Right lung (tissue), 5 donors: ENCODE measurements around the gene TBRG4. TPM values are rescaled to one million over a fixed set of nuclear protein-coding genes. Genes with fewer than 3 reads are reported as not detected.
"Not testable (repeated sequence)": the region's sequence is repeated elsewhere in the genome, so short reads cannot be mapped to it uniquely, and the experiment has no call there.

Source experiments
- DNase-seq, 2 donors: peaks; one replicate each; pipeline ENCODE4 v3.0.0-alpha.2; 2013
- polyA plus RNA-seq, 5 donors: library from polyadenylated mRNA; unstranded; fragments of 120-200 nt; gene quantifications; one replicate each; pipeline versions ENCODE4 v1.2.1 to v1.2.3, GENCODE V29; 2013; ENCODE audit warnings: inconsistent platforms in 1 of 5, low replicate concordance in 1 of 5; ENCODE audit not compliant: insufficient read length in 5 of 5, insufficient read depth in 1 of 5

The TBRG4 gene
- polyA plus RNA-seq, 5 donors, result 36.7 to 51.1 (median 44.9) TPM

- DNase-seq, result no peak
Measured at GRCh38 chr7:45119550-45119949, 8.1 kb upstream of the TBRG4 start.

DNA sequence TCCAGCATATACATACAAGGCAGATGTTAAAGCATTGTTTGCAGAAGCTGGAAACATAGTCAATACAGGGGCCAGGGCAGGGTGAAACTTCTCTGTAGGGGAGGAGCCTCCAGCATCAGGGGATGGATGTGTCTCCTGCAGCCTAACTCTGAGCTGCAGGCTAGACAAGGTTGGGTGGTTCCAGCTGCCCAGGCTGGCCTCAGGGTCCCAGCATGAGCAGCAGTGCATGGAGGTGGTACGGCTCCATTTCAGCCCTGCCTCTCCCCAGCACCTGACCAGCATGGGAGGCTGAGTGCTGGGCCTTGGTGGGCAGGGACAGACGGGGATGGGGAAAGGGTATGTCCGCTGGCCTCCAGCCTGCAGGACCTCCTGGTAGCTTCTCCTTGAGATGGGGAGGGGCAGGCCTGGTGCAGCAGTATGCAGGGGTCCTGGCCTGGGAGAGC is 7.4 kb upstream of the TBRG4 start:
- DNase-seq, result no peak

- DNase-seq, result no peak
Measured at GRCh38 chr7:45118292-45118691, 6.8 kb upstream of the TBRG4 start.

DNA sequence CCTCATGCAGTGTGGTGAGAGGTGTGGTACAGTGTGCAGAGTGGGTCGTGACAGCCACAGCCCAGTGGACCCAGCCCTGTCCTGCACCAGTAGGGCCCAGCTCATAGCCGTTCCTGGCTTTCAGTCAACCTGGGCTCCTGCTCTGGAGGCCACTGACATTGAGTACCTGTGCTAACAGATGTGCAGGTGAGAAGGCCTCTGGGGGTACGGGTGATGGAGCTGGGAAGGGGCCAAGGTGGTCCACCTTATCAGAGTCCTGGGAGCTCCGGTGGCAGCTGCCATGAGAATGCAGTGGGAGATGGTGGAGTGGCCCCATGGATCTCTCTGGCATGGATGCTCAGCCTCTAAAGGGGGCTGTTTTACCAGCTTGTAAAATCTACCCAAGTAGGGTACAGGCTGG is 6.1 kb upstream of the TBRG4 start:
- DNase-seq, result no peak

DNA sequence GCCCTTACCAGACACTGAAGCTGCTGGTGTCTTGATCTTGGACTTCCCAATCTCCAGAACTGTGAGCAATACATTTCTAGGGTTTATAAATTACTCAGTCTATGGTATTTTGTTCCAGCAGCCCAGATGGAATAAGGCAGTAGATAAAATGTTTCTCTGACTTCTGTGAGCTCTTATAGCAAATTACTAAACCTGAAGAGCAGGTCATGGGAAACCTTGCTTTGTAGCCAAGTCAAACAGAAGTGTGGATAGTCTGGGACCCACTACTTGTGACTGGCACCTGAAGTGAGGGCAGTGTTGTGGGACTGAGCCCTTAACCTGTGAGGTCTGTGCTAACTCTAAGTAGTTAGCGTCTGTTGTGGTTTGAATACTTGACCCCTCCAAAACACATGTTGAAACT is 4.6 kb upstream of the TBRG4 start:
- no peak for DNase-seq

DNA sequence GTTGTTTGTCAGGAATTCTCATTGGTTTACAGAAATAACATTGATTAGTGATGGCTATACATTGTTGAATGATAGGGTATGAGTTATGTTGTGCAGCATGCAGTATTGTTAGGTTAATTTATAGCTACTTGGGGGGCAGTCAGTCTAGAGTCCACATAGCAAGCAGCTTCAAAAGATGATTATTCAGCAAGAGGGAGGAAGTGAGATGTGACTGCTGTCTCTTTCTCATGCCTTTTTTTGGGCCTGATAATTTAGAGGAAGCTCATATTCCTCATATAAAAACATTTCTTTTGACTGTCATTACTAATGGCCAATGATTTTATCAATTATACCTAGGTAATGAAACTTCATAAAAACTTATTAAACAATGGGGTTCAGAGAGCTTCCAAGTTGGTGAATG is 3.4 kb upstream of the TBRG4 start:
- no peak for DNase-seq

DNA sequence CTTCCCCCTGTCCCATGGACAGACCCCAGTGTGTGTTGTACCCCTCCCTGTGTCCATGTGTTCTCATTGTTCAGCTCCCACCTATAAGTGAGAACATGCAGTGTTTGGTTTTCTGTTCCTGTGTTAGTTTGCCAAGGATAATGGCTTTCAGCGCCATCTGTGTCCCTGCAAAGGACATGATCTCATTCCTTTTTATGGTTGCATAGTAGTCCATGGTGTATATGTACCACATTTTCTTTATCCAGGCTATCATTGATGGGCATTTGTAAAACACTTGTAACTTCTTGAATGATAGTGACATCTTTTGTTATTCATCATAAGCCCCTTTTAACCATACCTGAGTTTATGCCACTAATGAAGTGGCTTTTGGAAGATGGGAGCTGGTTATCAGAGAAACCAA is 2.8 kb upstream of the TBRG4 start:
- DNase-seq, result not testable (repeated sequence)

DNA sequence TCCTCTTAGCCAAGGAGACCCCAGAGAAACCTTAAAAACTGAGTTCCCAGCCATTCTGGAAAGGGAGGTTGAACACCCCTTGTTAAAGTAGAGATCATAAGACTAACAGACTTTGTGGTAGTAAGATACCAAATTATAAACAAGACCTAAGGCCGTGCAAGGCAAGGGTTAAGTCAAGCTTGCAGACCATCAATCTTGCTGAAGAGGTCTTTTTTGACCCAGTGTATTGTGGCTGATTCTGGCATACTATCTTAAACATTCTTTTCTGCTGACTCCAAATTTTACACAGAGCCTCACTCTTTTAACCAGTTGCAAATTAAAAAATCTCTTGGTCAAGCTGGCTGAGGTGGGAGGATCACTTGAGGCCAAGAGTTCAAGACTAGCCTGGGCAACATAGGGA is 1.2 kb upstream of the TBRG4 start:
- no peak for DNase-seq

- no peak for DNase-seq
Measured at GRCh38 chr7:45108863-45109262, 2.6 kb downstream of the TBRG4 start.

DNA sequence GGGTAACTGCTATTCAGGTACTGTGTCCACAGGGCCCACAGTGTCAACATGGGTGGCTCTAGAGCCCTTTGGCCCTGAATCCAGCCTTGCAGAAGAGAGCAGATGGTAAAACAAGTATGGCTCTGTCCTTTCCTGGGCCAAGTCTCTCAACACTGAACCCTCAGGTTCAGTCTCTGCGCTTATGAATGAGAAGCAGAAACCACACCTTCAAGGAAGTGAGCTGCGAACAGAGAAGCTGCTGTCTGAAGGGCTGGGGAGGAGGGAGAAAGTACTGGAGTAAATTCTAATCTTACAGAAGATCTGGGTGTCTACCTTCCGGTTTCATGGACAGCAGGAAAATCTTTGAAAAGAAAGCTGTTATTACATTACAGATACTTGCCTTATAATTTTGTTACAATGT is 4.1 kb downstream of the TBRG4 start:
- DNase-seq, result no peak

DNA sequence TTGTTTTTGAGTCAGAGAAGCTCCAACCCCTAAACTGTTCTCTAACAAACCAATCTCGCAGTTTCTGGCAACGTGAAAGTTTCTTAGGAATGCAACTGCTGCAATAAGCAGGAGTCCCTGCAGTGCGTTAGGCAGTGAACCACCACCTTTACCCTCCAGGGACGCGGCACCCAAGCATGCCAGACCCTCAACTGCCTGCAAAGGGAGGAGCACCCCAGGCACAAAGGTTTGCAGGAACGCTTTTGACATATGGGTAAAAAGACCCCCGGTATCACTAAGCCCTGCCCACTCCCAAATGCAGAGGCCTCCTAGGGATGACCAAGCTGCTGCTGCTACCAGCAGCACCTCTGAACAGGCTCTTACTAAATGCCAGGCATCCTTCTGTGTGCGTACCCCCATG is 4.7 kb downstream of the TBRG4 start:
- no peak for DNase-seq

DNA sequence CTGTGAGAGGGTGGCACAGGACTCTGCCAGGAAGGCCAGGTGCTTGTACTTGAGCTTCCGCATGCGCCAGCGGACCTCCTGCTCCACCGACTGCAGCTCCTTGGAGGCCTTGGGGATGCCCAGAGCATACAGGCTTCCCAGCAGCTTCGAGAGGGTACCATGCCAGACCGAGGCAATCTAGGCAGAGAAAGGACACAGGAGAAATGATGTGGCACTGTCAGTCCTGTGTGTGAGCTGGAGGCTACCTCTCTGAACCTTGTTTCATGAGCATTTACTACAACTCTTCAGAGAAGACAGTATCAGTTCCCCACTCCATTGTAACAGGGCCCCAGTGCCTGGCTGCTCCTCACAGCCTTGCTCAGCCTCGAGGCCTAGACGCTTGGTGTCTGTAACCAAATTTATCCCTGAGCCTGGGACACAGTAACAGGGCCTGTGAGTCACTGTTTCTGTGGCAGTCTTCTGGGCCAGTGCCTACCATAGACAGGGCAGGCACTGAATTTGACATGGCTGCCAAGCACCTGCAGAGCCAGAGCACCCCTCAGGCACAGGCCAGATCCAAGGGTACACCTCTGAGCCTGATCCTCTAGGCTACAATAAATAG is 5.8 kb downstream of the TBRG4 start:
- no peak for DNase-seq

- DNase-seq, result no peak
Measured at GRCh38 chr7:45104844-45105587, 6.5 kb downstream of the TBRG4 start.

DNA sequence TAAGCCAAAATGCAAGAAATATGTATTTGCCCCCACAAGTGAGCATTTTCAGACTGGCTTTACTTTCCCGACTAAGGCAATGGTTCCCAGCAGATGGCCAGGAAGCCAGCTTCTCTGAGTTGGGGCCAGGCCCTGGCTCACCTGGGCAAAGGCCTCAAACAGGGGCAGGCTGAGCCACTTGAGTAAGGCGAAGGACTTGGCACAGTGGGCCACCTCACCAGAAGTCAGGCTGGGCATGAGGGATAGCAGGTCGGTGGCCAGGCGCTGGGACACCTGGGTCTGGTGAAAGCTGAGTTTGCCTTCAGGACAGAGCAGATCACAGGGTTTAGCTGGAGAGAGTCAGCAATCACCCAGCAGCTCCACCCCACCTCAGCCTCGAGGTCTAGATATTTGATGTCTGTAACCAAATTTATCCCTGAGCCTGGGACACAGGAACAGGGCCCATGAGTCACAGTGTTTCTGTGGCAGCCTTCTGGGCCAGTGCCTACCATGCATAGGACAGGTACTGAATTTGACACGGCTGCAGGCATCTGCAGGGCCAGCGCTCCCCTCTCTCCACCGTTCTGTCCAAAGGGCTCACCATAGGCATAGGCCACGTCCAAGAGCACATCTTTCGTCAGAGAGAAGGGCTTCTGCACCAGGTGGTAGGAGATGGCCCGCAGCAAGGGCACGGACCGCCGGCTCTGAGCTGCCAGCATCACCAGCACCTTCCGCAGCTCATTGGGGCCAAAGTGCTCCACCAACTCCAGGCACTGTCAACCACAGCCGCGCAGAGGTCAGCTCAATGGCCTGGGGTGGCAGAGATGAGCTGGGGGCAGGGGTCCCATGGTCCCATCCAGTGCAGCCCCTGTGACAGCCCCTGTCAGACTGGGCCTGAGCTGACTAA is 7.3 kb downstream of the TBRG4 start:
- no peak for DNase-seq

GRCh38 chr7:45102785-45103712 is 8.4 kb downstream of the TBRG4 start:
- DNase-seq, result no peak

- DNase-seq, result no peak
Measured at GRCh38 chr7:45101748-45102147, 9.7 kb downstream of the TBRG4 start.

GRCh38 chr7:45100761-45101480 is 10.6 kb downstream of the TBRG4 start:
- DNase-seq, result no peak

GRCh38 chr7:45099891-45100760 is 11.4 kb downstream of the TBRG4 start:
- DNase-seq, result no peak

- DNase-seq, result no peak
Measured at GRCh38 chr7:45098983-45099839, 12.3 kb downstream of the TBRG4 start.
